ENCODE data around the gene TRMT6. TPM values are rescaled to one million over a fixed set of nuclear protein-coding genes. Genes with fewer than 3 reads are reported as not detected.

TRMT6 gene
- total RNA-seq, 4 donors from 2014 or later, result 16.5 to 27.5 (median 19.0) TPM

DNA sequence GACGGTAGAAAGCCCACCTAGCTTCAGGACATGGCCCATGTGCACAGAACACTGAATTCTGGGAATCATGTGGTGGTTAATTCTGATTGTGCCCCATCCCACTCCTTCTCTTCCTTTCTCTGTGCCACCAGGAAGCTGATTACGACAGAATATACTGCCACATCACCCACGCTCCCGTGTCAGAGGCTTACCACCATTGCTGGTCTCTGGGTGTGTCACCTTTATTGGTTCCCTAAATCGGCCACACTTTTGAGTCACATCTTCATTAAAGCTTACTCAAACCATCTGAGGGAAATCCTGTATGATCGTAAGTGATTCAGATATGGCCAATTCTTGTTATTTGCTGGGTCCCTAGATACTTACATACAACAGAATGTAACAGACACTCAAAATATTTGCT lies 3.1 kb downstream of the TRMT6 start:
- Histone ChIP-seq H3K36me3 (peaks cover 0 to 41% of the 10 kb centered on the region in 2 donors), H3K27me3 (no peaks in the 10 kb centered on the region), H3K27ac (no peak overlapping the region), H3K4me1 (peaks cover 16 to 18% of the 10 kb centered on the region in 2 donors), H3K9me3 (no peaks in the 10 kb centered on the region), H3K4me3 (no peak overlapping the region)
- DNase-seq (no peak), ATAC-seq (no peak)
- intact Hi-C loops (cut with DNase I; ENCODE audit: low total_unique reads), result loop anchor here (5.0 kb wide), 1 partner anchor 55 kb away; no protein-coding TSS in a partner anchor
- no peak for TF ChIP-seq POLR2A (IDR thresholded peaks at IDR 0.05)
- TF ChIP-seq, protein P1, sequence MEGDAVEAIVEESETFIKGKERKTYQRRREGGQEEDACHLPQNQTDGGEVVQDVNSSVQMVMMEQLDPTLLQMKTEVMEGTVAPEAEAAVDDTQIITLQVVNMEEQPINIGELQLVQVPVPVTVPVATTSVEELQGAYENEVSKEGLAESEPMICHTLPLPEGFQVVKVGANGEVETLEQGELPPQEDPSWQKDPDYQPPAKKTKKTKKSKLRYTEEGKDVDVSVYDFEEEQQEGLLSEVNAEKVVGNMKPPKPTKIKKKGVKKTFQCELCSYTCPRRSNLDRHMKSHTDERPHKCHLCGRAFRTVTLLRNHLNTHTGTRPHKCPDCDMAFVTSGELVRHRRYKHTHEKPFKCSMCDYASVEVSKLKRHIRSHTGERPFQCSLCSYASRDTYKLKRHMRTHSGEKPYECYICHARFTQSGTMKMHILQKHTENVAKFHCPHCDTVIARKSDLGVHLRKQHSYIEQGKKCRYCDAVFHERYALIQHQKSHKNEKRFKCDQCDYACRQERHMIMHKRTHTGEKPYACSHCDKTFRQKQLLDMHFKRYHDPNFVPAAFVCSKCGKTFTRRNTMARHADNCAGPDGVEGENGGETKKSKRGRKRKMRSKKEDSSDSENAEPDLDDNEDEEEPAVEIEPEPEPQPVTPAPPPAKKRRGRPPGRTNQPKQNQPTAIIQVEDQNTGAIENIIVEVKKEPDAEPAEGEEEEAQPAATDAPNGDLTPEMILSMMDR (IDR thresholded peaks at IDR 0.05 in 4 of 5, conservative IDR thresholded peaks at IDR 0.05 in 1 of 5), result no peak
- in situ Hi-C loops (cut with MboI; ENCODE audit: low sequenced_read_pairs in 4 of 4), result loop anchor here in 2 of 4 donors (25.0 kb wide), 1 partner anchor 410 kb away; no protein-coding TSS in a partner anchor

DNA sequence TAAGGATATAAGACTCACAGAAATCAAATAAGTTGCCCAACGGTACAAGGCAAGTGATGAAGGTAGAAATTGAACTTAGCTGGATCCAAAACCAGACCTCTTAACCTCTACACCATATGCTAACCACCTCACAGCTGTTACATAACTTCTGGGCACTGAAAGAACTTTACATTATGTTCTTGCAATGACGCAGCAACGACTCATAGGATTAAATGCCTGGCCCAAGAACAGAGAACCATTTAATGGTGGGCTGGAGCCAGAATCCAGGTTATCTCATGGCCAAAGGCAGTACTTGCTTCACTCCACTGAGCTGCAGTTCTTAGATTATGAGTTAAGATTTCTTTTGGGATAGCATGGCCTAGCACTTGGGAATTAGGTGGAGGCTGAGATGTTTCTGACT lies 4.4 kb downstream of the TRMT6 start:
- no peak overlapping the region for H3K27ac ChIP-seq
- intact Hi-C loops (cut with DNase I; ENCODE audit: low total_unique reads), result loop anchor here (5.0 kb wide), 1 partner anchor 54 kb away; no protein-coding TSS in a partner anchor
- no peak overlapping the region for H3K4me3 ChIP-seq
- ATAC-seq (no peak), DNase-seq (no peak)
- in situ Hi-C loops (cut with MboI; ENCODE audit: low sequenced_read_pairs in 4 of 4), result loop anchor here in 2 of 4 donors (25.0 kb wide), 1 partner anchor 409 kb away; no protein-coding TSS in a partner anchor
- peaks cover 8% of the 10 kb centered on the region in 2 donors for H3K4me1 ChIP-seq
- H3K36me3 ChIP-seq, result peaks cover 0 to 53% of the 10 kb centered on the region in 2 donors
- no peaks in the 10 kb centered on the region for H3K27me3 ChIP-seq
- TF ChIP-seq, protein P1 (IDR thresholded peaks at IDR 0.05 in 4 of 5, conservative IDR thresholded peaks at IDR 0.05 in 1 of 5), result no peak
- TF ChIP-seq POLR2A (IDR thresholded peaks at IDR 0.05), result no peak
- no peaks in the 10 kb centered on the region for H3K9me3 ChIP-seq

DNA sequence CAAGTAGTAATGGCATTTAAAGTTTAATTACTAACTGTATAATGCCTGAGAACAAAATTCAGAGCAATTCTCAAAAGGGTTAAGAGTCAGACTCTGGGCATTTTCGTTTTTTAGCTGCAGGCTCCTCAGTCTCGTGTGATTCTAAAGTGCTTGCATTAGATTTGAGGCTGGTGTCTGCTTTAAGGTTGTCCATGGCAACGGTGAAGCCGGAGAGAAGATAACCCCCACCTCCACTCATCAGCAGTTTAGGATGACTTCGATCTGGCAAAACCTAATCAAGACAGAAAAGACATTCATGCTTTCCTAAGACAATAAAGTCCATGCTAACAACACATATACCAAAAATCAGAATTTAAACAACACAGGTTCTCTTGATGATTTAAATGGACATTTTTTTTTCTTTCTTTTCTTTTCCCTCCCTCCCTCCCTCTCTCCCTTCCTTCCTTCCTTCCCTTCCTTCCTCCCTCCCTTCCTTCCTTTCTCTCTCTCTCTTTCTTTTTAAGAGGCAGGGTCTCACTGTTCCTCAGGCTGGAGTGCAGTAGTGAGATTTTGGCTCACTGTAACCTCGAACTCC lies 11.8 kb downstream of the TRMT6 start:
- H3K4me3 ChIP-seq, result no peak overlapping the region
- no peaks in the 10 kb centered on the region for H3K4me1 ChIP-seq
- ATAC-seq, result no peak
- H3K27ac ChIP-seq, result no peak overlapping the region
- DNase-seq, result no peak
- no peaks in the 10 kb centered on the region for H3K9me3 ChIP-seq
- peaks cover 0 to 64% of the 10 kb centered on the region in 2 donors for H3K36me3 ChIP-seq
- no peak for TF ChIP-seq POLR2A (IDR thresholded peaks at IDR 0.05)
- TF ChIP-seq, protein P1 (IDR thresholded peaks at IDR 0.05 in 4 of 5, conservative IDR thresholded peaks at IDR 0.05 in 1 of 5), result no peak
- intact Hi-C loops (cut with DNase I; ENCODE audit: low total_unique reads) (loop anchor here (10.0 kb wide), 1 partner anchor 384 kb away; no protein-coding TSS in a partner anchor), in situ Hi-C loops (cut with MboI; ENCODE audit: low sequenced_read_pairs in 4 of 4) (loop anchor here in 3 of 4 donors (10.0 to 25.0 kb wide), 2 partner anchors 394 to 401 kb away; no protein-coding TSS in a partner anchor)
- no peaks in the 10 kb centered on the region for H3K27me3 ChIP-seq

DNA sequence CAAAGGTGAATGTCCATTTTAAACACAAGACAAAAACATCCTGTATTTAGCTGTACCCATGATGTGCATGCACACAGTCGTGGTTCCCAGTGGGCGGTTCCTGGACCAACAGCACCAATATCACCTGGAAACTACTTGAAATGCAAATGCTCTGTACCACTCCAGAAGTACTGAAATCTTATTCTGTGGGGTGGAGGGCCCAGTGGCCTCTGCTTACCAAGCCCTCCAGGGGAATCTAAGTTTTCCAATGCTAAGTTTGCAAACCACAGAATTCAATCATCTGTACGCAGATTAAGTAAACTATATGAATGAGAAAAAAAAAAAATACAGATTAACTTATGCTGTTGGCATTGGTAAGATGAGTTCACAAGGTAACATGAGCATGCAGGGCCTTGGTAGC lies 14.1 kb downstream of the TRMT6 start:
- Histone ChIP-seq H3K4me1 (no peaks in the 10 kb centered on the region), H3K27me3 (no peaks in the 10 kb centered on the region), H3K36me3 (peaks cover 0 to 40% of the 10 kb centered on the region in 2 donors), H3K9me3 (no peaks in the 10 kb centered on the region), H3K4me3 (no peak overlapping the region), H3K27ac (no peak overlapping the region)
- TF ChIP-seq, protein P1 (IDR thresholded peaks at IDR 0.05 in 4 of 5, conservative IDR thresholded peaks at IDR 0.05 in 1 of 5), result no peak
- TF ChIP-seq POLR2A (IDR thresholded peaks at IDR 0.05), result no peak
- DNase-seq, result no peak
- in situ Hi-C loops (cut with MboI; ENCODE audit: low sequenced_read_pairs in 4 of 4) (loop anchor here in 3 of 4 donors (10.0 to 25.0 kb wide), 2 partner anchors 391 to 399 kb away; no protein-coding TSS in a partner anchor), intact Hi-C loops (cut with DNase I; ENCODE audit: low total_unique reads) (loop anchor here (10.0 kb wide), 1 partner anchor 381 kb away; no protein-coding TSS in a partner anchor)
- no peak for ATAC-seq
